ACHN (cell line): ENCODE results near the gene CGB7.
"Not testable (repeated sequence)": the region's sequence is repeated elsewhere in the genome, so short reads cannot be mapped to it uniquely, and the experiment has no call there.

Experiments
- DNase-seq: peaks from one replicate; pipeline ENCODE4 v3.0.0-alpha.2; 2015
- in situ Hi-C: cut with HindIII; loops from 2 replicates; pipeline ENCODE4 v1.10.0; 2017; ENCODE audit warnings: low sequenced_read_pairs, low pct_ligation_motif_present, low pct_unique_long_range_greater_than_20kb

Gene CGB7

DNA sequence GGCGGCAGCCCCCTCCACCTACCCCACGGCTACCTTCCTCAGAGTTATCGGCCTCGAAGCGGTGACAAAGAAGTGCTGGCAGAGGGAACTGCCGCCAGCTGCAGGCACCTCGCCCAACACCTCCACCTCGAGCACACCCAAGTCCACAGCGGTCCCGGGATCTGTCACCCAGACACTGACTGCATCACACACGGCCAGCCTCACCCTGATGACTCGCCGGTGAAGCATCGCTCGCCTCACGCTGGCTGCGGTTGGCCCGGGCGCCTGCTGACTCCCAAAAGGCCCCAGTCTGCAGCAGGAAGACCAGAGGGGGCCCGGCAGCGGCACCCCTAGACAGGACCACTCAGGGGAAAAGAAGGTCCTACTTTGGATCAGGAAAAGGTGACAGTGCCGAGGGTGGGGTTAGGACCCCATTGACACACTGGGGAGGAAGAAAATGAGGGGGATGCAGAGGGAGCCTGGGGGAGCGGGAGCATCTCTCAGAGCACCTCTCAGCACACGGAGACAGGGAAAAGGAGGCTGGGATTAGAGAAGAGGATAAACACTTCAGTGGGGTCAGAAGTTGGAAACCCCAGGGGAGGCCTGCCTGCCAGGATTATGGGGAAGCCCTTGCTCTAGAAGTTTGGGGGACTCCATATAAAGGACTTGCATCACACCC is 7.0 kb downstream of the CGB7 start:
- in situ Hi-C loops: not testable (repeated sequence)
- peak; percentile 52 for DNase-seq

DNA sequence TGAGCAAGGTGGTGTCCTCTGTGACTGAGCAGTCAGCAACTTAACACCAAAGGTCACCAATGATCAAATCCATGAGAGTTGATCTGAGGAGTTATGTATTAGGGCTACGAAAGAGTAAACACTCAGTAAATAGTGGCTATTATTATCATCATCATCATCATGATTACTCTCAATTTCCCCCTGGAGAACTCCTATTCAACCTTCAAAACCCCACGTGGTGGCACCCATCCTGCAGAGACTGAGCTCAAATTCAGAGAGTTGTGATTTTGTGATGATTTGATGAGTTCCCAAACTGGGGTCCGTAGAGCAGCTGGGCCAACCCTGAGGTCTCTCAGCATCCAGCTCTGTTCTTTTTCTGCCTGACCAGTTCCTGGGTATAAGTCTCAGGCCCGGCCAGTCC is 7.7 kb downstream of the CGB7 start:
- in situ Hi-C loops, DNase-seq: not testable (repeated sequence)

DNA sequence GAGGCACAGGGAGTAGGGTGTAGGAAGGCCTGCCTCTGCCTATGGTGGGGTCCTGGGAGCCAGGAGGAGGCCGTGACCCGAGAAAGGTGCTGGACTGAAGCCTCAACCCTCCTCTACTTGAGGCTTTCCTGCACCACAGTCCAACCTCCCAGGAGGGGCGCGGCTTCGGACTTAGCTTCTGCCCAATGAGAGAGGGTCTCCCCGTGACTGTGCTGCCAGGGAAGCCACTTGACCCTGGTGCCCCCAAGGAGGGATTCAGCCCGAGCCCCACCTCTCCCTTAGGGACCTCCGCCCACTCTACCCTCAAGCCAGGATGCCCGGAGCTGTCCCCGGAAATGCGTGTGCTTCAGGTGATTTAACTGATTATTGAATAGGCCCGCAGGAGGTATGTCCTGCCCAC is 8.5 kb downstream of the CGB7 start, which contains the start of gene CGB8:
Gene CGB8 (minus strand): TSS at position 101 of the 400 bp plus-strand sequence. CDS start 372 bp downstream, outside the sequence.
- in situ Hi-C loops, DNase-seq: not testable (repeated sequence)

- in situ Hi-C loops, DNase-seq: not testable (repeated sequence)
Measured at GRCh38 chr19:49043548-49043947, 14.0 kb downstream of the CGB7 start, which contains the start of gene CGB5. Gene CGB5, plus strand, starts transcription at chr19:49043848. Its CDS starts 362 bp downstream, at chr19:49044210.

DNA sequence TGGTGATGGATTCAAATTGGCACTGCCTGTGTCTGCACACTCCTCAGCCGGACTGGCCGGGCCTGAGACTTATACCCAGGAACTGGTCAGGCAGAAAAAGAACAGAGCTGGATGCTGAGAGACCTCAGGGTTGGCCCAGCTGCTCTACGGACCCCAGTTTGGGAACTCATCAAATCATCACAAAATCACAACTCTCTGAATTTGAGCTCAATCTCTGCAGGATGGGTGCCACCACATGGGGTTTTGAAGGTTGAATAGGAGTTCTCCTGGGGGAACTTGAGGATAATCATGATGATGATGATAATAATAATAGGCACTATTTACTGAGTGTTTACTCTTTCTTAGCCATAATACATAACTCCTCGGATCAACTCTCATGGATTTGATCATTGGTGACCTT is 14.9 kb downstream of the CGB7 start:
- in situ Hi-C loops, DNase-seq: not testable (repeated sequence)

- DNase-seq: peak; percentile 37
Measured at GRCh38 chr19:49042177-49042576, 15.4 kb downstream of the CGB7 start.

DNA sequence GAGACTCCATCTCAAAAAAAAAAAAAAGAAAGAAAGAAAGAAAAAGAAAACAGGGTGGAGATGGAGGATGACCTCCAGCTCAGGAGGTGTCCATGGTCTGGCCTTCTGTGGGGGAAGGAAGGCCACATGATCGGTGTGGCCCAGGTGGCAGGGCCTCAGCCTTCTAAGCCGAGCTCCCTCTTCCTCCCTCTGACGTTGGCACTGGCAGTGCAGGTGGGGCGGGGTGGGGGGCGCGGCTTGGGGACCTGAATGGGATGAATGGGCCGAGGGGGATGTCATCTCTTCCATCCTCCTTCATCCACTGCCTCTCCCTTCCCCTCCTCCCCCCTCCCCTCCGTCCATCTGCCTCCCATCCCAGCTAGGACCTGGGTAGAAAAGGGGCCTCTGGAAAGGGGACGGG is 17.8 kb downstream of the CGB7 start:
- in situ Hi-C loops: not testable (repeated sequence)

More at GRCh38 chr19:49042177-49042576, 15.4 kb downstream of the CGB7 start:
- in situ Hi-C loops: no loop called here

GRCh38 chr19:49038557-49039276 is 18.8 kb downstream of the CGB7 start:
- DNase-seq: peak; percentile 77
- in situ Hi-C loops: not testable (repeated sequence)

More for the DNA sequence above, 17.8 kb downstream of the CGB7 start:
- DNase-seq: not testable (repeated sequence)

DNA sequence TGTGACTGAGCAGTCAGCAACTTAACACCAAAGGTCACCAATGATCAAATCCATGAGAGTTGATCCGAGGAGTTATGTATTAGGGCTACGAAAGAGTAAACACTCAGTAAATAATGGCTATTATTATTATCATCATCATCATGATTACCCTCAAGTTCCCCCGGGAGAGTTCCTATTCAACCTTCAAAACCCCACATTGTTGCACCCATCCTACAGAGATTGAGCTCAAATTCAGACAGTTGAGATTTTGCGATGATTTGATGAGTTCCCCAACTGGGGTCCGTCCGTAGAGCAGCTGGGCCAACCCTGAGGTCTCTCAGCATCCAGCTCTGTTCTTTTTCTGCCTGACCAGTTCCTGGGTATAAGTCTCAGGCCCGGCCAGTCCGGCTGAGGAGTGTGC is 19.4 kb downstream of the CGB7 start:
- in situ Hi-C loops, DNase-seq: not testable (repeated sequence)

- in situ Hi-C loops: not testable (repeated sequence)
- peak; percentile 19 for DNase-seq
Measured at GRCh38 chr19:49036815-49037214, 20.7 kb downstream of the CGB7 start, which contains the start of gene CGB1. Gene CGB1, minus strand, starts transcription at chr19:49036895. Its CDS starts 184 bp downstream, at chr19:49036711.

GRCh38 chr19:49031642-49032301 is 25.8 kb downstream of the CGB7 start, which contains the start of gene CGB2:
Gene CGB2, plus strand, starts transcription at chr19:49031890. Its CDS starts 206 bp downstream, at chr19:49032096.
- in situ Hi-C loops, DNase-seq: not testable (repeated sequence)

- DNase-seq, in situ Hi-C loops: not testable (repeated sequence)
Measured at GRCh38 chr19:49030323-49030722, 27.2 kb downstream of the CGB7 start.

GRCh38 chr19:49029749-49030148 is 27.8 kb downstream of the CGB7 start:
- DNase-seq: peak; percentile 14
- in situ Hi-C loops: not testable (repeated sequence)

- in situ Hi-C loops, DNase-seq: not testable (repeated sequence)
Measured at GRCh38 chr19:49028686-49029085, 28.9 kb downstream of the CGB7 start.

- DNase-seq, in situ Hi-C loops: not testable (repeated sequence)
Measured at GRCh38 chr19:49025599-49025998, 31.9 kb downstream of the CGB7 start.

DNA sequence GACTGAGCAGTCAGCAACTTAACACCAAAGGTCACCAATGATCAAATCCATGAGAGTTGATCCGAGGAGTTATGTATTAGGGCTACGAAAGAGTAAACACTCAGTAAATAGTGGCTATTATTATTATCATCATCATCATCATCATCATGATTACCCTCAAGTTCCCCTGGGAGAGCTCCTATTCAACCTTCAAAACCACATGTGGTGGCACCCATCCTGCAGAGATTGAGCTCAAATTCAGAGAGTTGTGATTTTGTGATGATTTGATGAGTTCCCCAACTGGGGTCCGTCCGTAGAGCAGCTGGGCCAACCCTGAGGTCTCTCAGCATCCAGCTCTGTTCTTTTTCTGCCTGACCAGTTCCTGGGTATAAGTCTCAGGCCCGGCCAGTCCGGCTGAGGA is 32.5 kb downstream of the CGB7 start:
- in situ Hi-C loops: not testable (repeated sequence)

DNA sequence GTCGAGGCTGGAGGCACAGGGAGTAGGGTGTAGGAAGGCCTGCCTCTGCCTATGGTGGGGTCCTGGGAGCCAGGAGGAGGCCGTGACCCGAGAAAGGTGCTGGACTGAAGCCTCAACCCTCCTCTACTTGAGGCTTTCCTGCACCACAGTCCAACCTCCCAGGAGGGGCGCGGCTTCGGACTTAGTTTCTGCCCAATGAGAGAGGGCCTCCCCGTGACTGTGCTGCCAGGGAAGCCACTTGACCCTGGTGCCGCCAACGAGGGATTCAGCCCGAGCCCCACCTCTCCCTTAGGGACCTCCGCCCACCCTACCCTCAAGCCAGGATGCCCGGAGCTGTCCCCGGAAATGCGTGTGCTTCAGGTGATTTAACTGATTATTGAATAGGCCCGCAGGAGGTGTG is 33.3 kb downstream of the CGB7 start, which contains the start of gene CGB3:
Gene CGB3 (minus strand): TSS at position 101 of the 400 bp plus-strand sequence. CDS start 362 bp downstream, outside the sequence.
- DNase-seq, in situ Hi-C loops: not testable (repeated sequence)

More for the DNA sequence above, 32.5 kb downstream of the CGB7 start:
- not testable (repeated sequence) for DNase-seq

- DNase-seq: no peak
- in situ Hi-C loops: no loop called here
Measured at GRCh38 chr19:49022116-49022515, 35.4 kb downstream of the CGB7 start.
